Activated CD8-positive, alpha-beta memory T cell treated with anti-CD3 and anti-CD28 coated beads, Interleukin-2, amount 50 U/mL, for 4 hours (primary cell): ENCODE measurements around the gene ELK4.

Source experiments
- DNase-seq: peaks from one replicate; pipeline ENCODE4 v3.0.0-alpha.2; 2020

ELK4 gene

DNA sequence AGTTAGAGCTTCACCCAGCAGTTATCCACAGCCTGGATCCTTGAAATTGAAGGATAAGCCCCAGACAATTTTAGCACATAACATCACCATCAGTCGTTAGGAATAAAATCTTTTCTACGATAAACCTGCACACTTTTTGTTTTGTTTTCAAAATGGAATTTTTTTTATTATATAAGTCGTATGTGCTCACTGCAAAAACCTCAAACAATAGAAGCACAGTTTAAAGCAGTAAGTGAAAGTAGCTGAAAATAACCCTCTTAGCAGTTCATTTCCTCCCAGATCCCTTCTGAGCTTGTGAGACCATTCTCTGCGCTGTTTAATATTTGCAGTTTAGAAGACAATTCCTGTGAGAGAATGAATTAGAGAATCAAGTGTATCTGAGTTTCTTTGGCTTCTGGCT lies 38.3 kb downstream of the ELK4 start:
- DNase-seq, result no peak

- no peak for DNase-seq
These were observed 39.3 kb downstream of the ELK4 start for GRCh38 chr1:205592443-205593003.

- DNase-seq, result peak; percentile 93
These were observed 40.1 kb downstream of the ELK4 start for GRCh38 chr1:205591522-205592351.

GRCh38 chr1:205590777-205591513 lies 40.9 kb downstream of the ELK4 start:
- DNase-seq, result no peak

DNA sequence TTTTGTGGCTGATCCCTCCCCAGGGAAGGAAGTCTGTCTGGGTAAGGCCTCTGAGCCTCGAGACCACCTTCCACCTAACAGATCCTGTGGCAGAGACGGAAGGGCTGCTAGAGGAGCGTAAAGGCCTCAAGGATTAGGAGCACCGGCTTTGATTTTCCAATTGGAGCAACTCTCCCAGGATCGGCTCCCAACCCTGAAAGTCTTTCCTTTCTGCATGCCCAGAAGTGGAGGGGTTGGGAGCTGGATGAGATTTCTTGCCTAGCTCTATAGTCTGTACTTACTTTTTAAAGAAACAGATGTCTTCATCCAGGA lies 41.4 kb downstream of the ELK4 start:
- DNase-seq, result no peak

- no peak for DNase-seq
These were observed 42.0 kb downstream of the ELK4 start for GRCh38 chr1:205589618-205590456.

DNA sequence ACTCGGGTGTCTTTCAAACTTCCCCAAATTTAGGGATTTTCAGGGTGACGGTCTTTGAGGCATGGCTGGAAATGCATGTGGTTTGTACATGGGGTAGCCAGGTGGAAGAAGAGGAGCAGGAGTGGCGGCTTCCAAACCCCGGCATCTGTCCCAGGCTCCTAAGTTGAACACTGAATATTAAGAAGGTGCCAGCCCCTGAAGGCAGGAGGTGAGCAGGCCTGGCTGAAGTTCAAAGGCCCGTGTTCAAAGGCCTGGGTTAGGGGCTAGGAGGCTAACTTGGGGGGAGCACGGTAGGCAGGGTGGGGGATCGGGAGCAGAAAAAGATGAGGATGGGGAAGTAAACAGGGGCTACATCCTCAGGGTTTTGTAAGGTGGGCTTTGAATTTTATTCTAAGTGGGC lies 42.8 kb downstream of the ELK4 start:
- no peak for DNase-seq

- no peak for DNase-seq
These were observed 43.2 kb downstream of the ELK4 start for GRCh38 chr1:205588636-205589035.

DNA sequence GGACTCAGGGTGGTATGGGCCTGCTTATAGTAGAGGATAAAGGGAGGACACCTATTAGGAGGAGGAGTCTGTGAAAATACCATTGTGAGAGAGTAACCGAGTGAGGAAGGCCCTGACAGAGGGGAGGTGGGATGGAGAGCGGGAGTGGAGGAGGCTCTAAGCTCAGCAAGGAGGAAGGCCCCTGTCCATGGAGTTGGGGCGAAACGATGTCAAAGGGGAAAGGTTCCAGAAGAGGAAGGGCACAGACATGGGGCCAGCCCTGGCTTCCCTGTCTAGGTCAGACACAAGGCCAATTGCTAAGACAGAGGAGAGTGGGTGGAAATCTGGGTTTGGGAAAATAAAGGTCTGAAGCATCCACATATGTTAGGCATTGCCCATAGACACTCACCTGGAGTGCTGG lies 44.2 kb downstream of the ELK4 start:
- DNase-seq, result no peak

GRCh38 chr1:205585835-205586785 lies 45.7 kb downstream of the ELK4 start:
- no peak for DNase-seq

DNA sequence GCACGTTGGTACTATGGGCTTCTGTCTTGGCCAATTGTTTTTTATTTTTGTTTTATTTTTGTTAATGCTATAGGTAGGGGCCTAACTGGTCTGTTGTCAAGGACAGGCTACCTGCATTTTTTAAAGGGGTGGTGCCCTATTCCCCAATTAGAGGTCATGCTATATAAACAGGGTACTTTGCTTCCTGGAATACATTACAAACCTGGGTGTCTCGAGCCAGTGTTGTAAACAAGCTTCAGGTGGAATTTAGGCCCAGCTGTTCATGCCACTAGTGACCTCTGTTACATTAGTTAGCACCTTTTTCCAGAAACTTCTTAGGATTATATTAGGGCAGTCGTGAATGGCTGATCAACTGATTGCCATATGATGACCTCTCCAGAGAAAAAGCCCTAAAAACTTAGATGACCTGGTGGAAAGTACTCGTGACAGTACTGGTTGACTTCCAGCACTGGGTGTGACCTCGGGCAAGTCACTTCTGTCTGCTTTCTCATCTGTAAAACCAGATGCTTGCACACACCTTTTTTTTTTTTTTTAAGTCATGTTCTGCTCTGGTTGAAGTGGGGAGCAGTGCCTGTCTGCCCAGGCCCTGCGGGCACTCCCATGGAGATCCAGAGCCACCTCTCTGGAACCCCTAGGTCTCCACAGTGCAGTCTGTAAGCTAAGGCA lies 46.5 kb downstream of the ELK4 start:
- no peak for DNase-seq

- DNase-seq, result no peak
These were observed 47.1 kb downstream of the ELK4 start for GRCh38 chr1:205584732-205585131.

DNA sequence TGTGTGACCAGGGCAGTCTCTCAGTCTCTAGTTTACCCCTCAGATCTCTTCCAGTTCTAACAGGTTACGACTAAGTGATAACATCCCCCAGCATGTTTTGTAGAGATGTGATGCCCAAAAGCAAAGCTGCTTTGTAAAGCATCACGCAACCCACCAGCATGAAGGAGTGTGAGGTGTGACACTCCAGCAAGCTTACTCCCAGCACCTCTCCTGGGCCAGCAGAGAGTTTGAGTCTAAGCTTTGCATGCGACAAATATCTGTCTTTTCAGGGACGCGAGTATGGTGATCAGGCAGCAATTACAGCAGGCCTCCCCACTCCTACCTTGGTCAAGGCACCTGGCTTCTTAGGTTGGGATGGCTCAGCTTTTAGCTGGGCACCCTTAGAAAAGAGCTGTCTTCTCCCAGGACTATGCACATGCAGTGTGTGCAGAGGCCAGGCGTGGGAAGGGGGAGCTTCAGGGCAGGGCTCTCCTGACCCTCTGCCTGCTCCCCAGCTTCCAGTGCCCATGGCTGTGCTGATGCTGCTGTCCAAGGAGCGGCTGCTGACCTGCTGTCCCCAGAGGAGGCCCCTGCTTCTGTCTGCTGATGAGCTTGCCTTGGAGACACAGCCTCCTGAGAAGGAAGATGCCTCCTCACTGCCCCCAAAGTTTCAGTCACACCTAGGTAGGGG lies 48.2 kb downstream of the ELK4 start:
- no peak for DNase-seq

DNA sequence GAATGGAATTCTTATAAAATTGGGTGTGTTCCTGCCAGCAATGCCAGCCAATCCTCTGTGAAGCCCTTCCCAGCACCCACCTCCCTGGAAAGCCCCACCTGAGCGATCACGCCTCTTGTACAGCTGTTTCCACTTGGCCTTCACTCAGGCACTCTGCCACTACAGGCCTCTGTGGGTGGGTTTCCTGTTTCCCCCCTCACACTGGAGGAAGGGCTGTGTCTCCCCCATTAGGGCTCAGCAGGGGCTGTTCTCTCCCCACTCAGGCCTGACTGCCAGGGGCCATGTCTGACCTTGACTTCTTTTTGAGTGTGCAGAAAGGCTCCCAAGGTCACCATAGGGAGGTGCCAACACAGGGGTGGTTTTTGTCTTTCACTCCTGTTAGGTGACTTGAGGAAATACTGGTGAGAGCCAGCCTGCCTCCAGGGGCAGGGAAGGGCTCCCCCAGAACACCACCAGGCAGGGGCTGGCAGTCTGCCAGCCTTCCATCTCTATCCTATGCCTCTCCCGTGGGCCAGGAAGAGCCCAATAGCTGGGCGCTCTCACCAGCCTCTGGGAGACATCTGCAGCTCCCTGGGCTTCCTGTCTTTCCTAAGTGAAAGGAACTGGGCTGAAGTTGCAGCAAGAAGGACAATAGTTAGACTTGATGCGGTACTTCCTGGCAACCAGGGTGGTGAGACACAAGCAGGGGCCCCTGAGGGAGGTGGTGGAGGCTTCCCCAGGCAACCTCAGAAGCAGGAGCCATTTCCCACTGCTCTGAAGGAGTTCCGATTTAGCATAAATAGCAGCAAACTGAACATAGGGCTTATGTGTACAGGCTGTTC lies 49.1 kb downstream of the ELK4 start:
- no peak for DNase-seq

GRCh38 chr1:205582046-205582445 lies 49.8 kb downstream of the ELK4 start:
- DNase-seq, result no peak

- no peak for DNase-seq
These were observed 50.4 kb downstream of the ELK4 start for GRCh38 chr1:205581321-205581980.

DNA sequence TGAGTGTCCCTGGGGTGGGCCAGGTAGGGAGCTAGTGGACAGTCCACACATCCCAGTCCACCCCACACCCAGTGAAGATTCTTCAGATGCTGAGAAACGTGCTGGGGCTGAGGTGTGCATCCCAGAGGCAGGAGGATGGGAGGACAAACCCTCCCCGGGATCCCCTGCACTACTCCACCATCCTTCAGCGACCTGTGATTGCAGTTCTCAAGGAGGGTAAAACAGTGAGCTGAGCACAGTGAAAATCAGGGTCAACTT lies 51.0 kb downstream of the ELK4 start:
- DNase-seq, result no peak

- no peak for DNase-seq
These were observed 51.5 kb downstream of the ELK4 start for GRCh38 chr1:205580140-205580922.

DNA sequence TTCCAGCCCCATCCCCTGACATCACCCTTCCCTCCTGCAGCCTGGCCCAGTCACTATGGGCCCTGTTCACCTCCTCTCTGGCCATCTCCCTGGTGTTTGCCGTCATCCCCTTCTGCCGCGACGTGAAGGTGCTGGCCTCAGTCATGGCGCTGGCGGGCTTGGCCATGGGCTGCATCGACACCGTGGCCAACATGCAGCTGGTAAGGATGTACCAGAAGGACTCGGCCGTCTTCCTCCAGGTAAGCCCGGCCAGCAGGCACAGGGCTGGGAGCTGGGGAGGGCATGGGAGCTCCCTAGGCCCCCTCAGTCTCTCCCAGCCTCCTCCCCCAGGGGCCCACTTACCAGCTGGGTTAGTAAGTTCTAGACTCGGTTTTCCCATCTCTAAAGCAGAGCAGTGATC lies 52.1 kb downstream of the ELK4 start:
- DNase-seq, result no peak
